Measurements from ENCODE around the gene KIAA1328. TPM values are rescaled to one million over a fixed set of nuclear protein-coding genes. Genes with fewer than 3 reads are reported as not detected.
"Not testable (repeated sequence)": the region's sequence is repeated elsewhere in the genome, so short reads cannot be mapped to it uniquely, and the experiment has no call there.

KIAA1328 gene
- total RNA-seq, 1 experiment from 2014 or later = 4.9 TPM

- intact Hi-C loops (cut with micrococcal nuclease; ENCODE audit: unreplicated experiment) = no loop called here
These were observed 13.9 kb upstream of the KIAA1328 start for GRCh38 chr18:36814994-36815393.

DNA sequence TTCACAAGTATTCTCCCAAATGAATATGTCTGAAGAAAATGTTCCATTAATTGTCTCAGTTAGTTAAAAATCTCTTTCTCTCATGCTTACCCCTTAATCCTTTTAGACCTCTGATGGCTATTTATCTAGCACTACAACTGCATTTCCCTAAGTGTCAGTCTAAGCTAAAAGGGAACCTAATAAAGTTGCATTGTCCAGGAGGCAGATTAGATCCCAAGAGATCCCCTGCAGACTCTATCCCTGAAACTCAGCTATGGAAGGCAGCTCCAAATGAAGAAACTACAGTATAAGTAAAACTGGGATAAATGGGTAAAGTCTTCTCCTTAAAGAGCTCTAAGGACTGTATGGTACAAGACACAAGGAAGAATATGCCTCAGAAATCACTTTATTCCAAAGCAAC lies 12.8 kb upstream of the KIAA1328 start:
- H3K9me3 Mint-ChIP-seq (ENCODE audit: unreplicated experiment); H3K27ac Mint-ChIP-seq (ENCODE audit: unreplicated experiment); DNase-seq; H3K27me3 ChIP-seq (replicated peaks; ENCODE audit: control insufficient read depth, insufficient read depth, low read length); intact Hi-C loops (cut with micrococcal nuclease; ENCODE audit: unreplicated experiment); H3K4me1 Mint-ChIP-seq (ENCODE audit: low read depth, unreplicated experiment); H3K9me3 ChIP-seq; CTCF ChIA-PET; H3K4me1 ChIP-seq; H3K36me3 ChIP-seq (ENCODE audit: control insufficient read depth, insufficient read depth, low read length); H3K27me3 Mint-ChIP-seq (ENCODE audit: insufficient read depth, unreplicated experiment); H3K36me3 Mint-ChIP-seq (ENCODE audit: insufficient read depth, unreplicated experiment); H3K4me3 ChIP-seq (ENCODE audit: low read depth, low read length); POLR2A ChIA-PET; BruUV-seq (replicated peaks); H3K4me3 Mint-ChIP-seq (ENCODE audit: unreplicated experiment): not testable (repeated sequence)

More at GRCh38 chr18:36814994-36815393, 13.9 kb upstream of the KIAA1328 start:
- Mint-ChIP-seq H3K4me3 (ENCODE audit: unreplicated experiment) (no peak overlapping the region), H3K9me3 (ENCODE audit: unreplicated experiment) (no peaks in the 10 kb centered on the region), H3K36me3 (ENCODE audit: insufficient read depth, unreplicated experiment) (no peaks in the 10 kb centered on the region), H3K27ac (ENCODE audit: unreplicated experiment) (no peak overlapping the region), H3K4me1 (ENCODE audit: low read depth, unreplicated experiment) (no peaks in the 10 kb centered on the region), H3K27me3 (ENCODE audit: insufficient read depth, unreplicated experiment) (no peaks in the 10 kb centered on the region)
- ChIA-PET POLR2A (no interaction called here), CTCF (no interaction called here)
- no peak for DNase-seq
- H3K9me3 ChIP-seq = no peaks in the 10 kb centered on the region
- no peak for TF ChIP-seq CTCF (IDR thresholded peaks at IDR 0.05; ENCODE audit: insufficient read depth in 1 of 2, low read depth in 1 of 2, low read length in 1 of 2, severe bottlenecking in 1 of 2, unreplicated experiment in 1 of 2)
- no peaks in the 10 kb centered on the region for H3K36me3 ChIP-seq (ENCODE audit: control insufficient read depth, insufficient read depth, low read length)
- no TSS peak for BruUV-seq (replicated peaks)
- no peaks in the 10 kb centered on the region for H3K27me3 ChIP-seq (replicated peaks; ENCODE audit: control insufficient read depth, insufficient read depth, low read length)
- no peaks in the 10 kb centered on the region for H3K4me1 ChIP-seq
- no peak overlapping the region for H3K4me3 ChIP-seq (ENCODE audit: low read depth, low read length)

GRCh38 chr18:36817039-36817438 lies 11.9 kb upstream of the KIAA1328 start:
- no peaks in the 10 kb centered on the region for H3K27me3 Mint-ChIP-seq (ENCODE audit: insufficient read depth, unreplicated experiment)
- no peaks in the 10 kb centered on the region for H3K4me1 Mint-ChIP-seq (ENCODE audit: low read depth, unreplicated experiment)
- no peak for TF ChIP-seq CTCF (IDR thresholded peaks at IDR 0.05; ENCODE audit: insufficient read depth in 1 of 2, low read depth in 1 of 2, low read length in 1 of 2, severe bottlenecking in 1 of 2, unreplicated experiment in 1 of 2)
- ChIA-PET POLR2A (no interaction called here), CTCF (no interaction called here)
- BruUV-seq (replicated peaks) = no TSS peak
- H3K27me3 ChIP-seq (replicated peaks; ENCODE audit: control insufficient read depth, insufficient read depth, low read length) = no peaks in the 10 kb centered on the region
- H3K27ac Mint-ChIP-seq (ENCODE audit: unreplicated experiment) = no peak overlapping the region
- no peaks in the 10 kb centered on the region for H3K4me1 ChIP-seq
- H3K36me3 Mint-ChIP-seq (ENCODE audit: insufficient read depth, unreplicated experiment) = no peaks in the 10 kb centered on the region
- no peak overlapping the region for H3K4me3 ChIP-seq (ENCODE audit: low read depth, low read length)
- DNase-seq = no peak
- intact Hi-C loops (cut with micrococcal nuclease; ENCODE audit: unreplicated experiment) = no loop called here
- H3K9me3 Mint-ChIP-seq (ENCODE audit: unreplicated experiment) = no peaks in the 10 kb centered on the region
- no peaks in the 10 kb centered on the region for H3K9me3 ChIP-seq
- H3K4me3 Mint-ChIP-seq (ENCODE audit: unreplicated experiment) = no peak overlapping the region
- no peaks in the 10 kb centered on the region for H3K36me3 ChIP-seq (ENCODE audit: control insufficient read depth, insufficient read depth, low read length)

DNA sequence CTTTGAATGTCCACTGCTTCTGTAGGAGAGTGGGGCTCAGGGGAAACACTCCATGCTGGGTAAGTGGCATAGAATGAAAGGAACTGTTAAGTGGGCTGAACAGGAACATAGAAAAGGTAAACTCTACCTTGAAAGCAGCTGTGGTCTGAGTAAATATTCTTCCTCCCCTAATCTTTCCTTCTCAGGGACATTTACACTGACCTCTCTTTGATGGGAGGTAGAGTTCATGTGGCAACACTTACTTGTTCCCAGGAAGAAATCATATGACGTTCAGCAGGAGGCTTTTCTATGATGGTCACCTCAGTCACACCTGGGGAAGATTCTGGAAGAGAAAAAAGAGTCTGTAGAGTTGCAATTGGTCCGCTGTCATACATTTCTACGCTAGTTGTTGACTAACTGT lies 10.3 kb upstream of the KIAA1328 start:
- intact Hi-C loops (cut with micrococcal nuclease; ENCODE audit: unreplicated experiment) = no loop called here
- no peaks in the 10 kb centered on the region for H3K9me3 Mint-ChIP-seq (ENCODE audit: unreplicated experiment)
- H3K27me3 ChIP-seq (replicated peaks; ENCODE audit: control insufficient read depth, insufficient read depth, low read length) = no peaks in the 10 kb centered on the region
- no peaks in the 10 kb centered on the region for H3K27me3 Mint-ChIP-seq (ENCODE audit: insufficient read depth, unreplicated experiment)
- no peak overlapping the region for H3K4me3 Mint-ChIP-seq (ENCODE audit: unreplicated experiment)
- no peak for TF ChIP-seq CTCF (IDR thresholded peaks at IDR 0.05; ENCODE audit: insufficient read depth in 1 of 2, low read depth in 1 of 2, low read length in 1 of 2, severe bottlenecking in 1 of 2, unreplicated experiment in 1 of 2)
- POLR2A ChIA-PET = no interaction called here
- no peak overlapping the region for H3K27ac Mint-ChIP-seq (ENCODE audit: unreplicated experiment)
- no peaks in the 10 kb centered on the region for H3K36me3 ChIP-seq (ENCODE audit: control insufficient read depth, insufficient read depth, low read length)
- no peaks in the 10 kb centered on the region for H3K9me3 ChIP-seq
- CTCF ChIA-PET = no interaction called here
- no peaks in the 10 kb centered on the region for H3K4me1 ChIP-seq
- H3K4me3 ChIP-seq (ENCODE audit: low read depth, low read length) = no peak overlapping the region
- no TSS peak for BruUV-seq (replicated peaks)
- no peak for DNase-seq
- H3K4me1 Mint-ChIP-seq (ENCODE audit: low read depth, unreplicated experiment) = no peaks in the 10 kb centered on the region
- H3K36me3 Mint-ChIP-seq (ENCODE audit: insufficient read depth, unreplicated experiment) = no peaks in the 10 kb centered on the region

Data from Caco-2 (cell line).